SK-N-SH (cell line): Measurements from ENCODE around the gene SFT2D3. TPM values are rescaled to one million over a fixed set of nuclear protein-coding genes. Genes with fewer than 3 reads are reported as not detected.

ENCODE experiments used
- CTCF ChIA-PET: fragments of 300-600, 350-600 bp; formaldehyde crosslinking; extraction: SDS; loops from one replicate; lab custom pipeline; 2021; lab: Yijun Ruan, JAX
- POLR2A ChIA-PET: fragments of 350-600 bp; sonication (Branson Sonifier 250); formaldehyde crosslinking; extraction: SDS; loops from one replicate; lab custom pipeline; 2020; ENCODE audit warnings: antibody characterized with exemption, inconsistent platforms; lab: Yijun Ruan, JAX
- DNase-seq: peaks from one replicate; pipeline ENCODE4 v3.0.0; 2012
- H2AFZ ChIP-seq: fragments of 200-600 bp; sonication (generic); 2 replicates; pipeline ENCODE4 v1.8.1; 2016; ENCODE audit warnings: antibody characterized with exemption, mild to moderate bottlenecking, low read depth
- H3F3A ChIP-seq: fragments of 200-600 bp; sonication (generic); replicated peaks from 2 replicates; pipeline ENCODE3; 2016; ENCODE audit warnings: antibody characterized with exemption, mild to moderate bottlenecking; ENCODE audit not compliant: insufficient read depth
- H3K27ac ChIP-seq, 2 experiments: fragments of 200-500 bp in 1 of 2; fragments of 200-600 bp in 1 of 2; sonication (Bioruptor generic) in 1 of 2; sonication (generic), shearing (Covaris generic) in 1 of 2; 2 replicates each; pipeline versions ENCODE4 v1.5.1 to v1.6.1; 2014 to 2016; ENCODE audit warnings: low read depth in 2 of 2, inconsistent platforms in 1 of 2, low read length in 1 of 2, mild to moderate bottlenecking in 1 of 2, mixed read lengths in 1 of 2
- H3K27me3 ChIP-seq: fragments of 200-600 bp; sonication (generic), shearing (Covaris generic); 2 replicates; pipeline ENCODE4 v1.6.1; 2016; ENCODE audit warnings: mixed run types; ENCODE audit not compliant: insufficient read depth
- H3K36me3 ChIP-seq, 2 experiments: fragments of 200-500 bp in 1 of 2; fragments of 200-600 bp in 1 of 2; sonication (Bioruptor generic) in 1 of 2; sonication (generic) in 1 of 2; replicated peaks in 1 of 2; 2 replicates each; pipeline versions ENCODE3 to v1.5.1; 2014 to 2016; ENCODE audit warnings: low read length in 1 of 2, mild to moderate bottlenecking in 1 of 2; ENCODE audit not compliant: insufficient read depth in 2 of 2, control insufficient read depth in 1 of 2
- H3K4me1 ChIP-seq, 2 experiments: fragments of 200-500 bp in 1 of 2; fragments of 200-600 bp in 1 of 2; sonication (Bioruptor generic) in 1 of 2; sonication (generic), shearing (Covaris generic) in 1 of 2; 2 replicates each; pipeline versions ENCODE4 v1.5.1 to v1.6.1; 2014 to 2016; ENCODE audit warnings: low read depth in 1 of 2, low read length in 1 of 2, mixed run types in 1 of 2; ENCODE audit not compliant: insufficient read depth in 2 of 2, control insufficient read depth in 1 of 2
- H3K4me2 ChIP-seq: fragments of 200-600 bp; sonication (generic), shearing (Covaris generic); 2 replicates; pipeline ENCODE4 v1.6.1; 2017; ENCODE audit warnings: mixed run types
- H3K4me3 ChIP-seq, 2 experiments: fragments of 200-500 bp in 1 of 2; fragments of 200-600 bp in 1 of 2; sonication (Bioruptor generic) in 1 of 2; sonication (generic), shearing (Covaris generic) in 1 of 2; 2 replicates each; pipeline versions ENCODE4 v1.5.1 to v1.8.1; 2014 to 2016; ENCODE audit warnings: low read depth in 2 of 2, inconsistent platforms in 1 of 2, low read length in 1 of 2, mild to moderate bottlenecking in 1 of 2, mixed read lengths in 1 of 2, moderate library complexity in 1 of 2
- H3K79me2 ChIP-seq: fragments of 200-600 bp; sonication (generic); 2 replicates; pipeline ENCODE4 v1.8.1; 2017; ENCODE audit warnings: mild to moderate bottlenecking; ENCODE audit not compliant: insufficient read depth
- H3K9ac ChIP-seq: fragments of 200-600 bp; sonication (generic); 2 replicates; pipeline ENCODE4 v1.6.1; 2017; ENCODE audit warnings: mixed run types
- H3K9me2 ChIP-seq: fragments of 200-600 bp; sonication (generic); 2 replicates; pipeline ENCODE4 v1.6.1; 2017; ENCODE audit warnings: mixed run types
- H3K9me3 ChIP-seq: fragments of 200-600 bp; sonication (generic); 2 replicates; pipeline ENCODE4 v1.6.1; 2017; ENCODE audit warnings: mixed run types, mild to moderate bottlenecking, moderate library complexity
- H4K20me1 ChIP-seq: fragments of 200-600 bp; sonication (generic); 2 replicates; pipeline ENCODE4 v1.6.1; 2017; ENCODE audit warnings: mild to moderate bottlenecking, mixed run types; ENCODE audit not compliant: insufficient read depth
- EP300 ChIP-seq, 2 experiments: IDR thresholded peaks; 2 replicates each; pipeline versions ENCODE4 v1.4.0 to v1.6.1; 2012; ENCODE audit warnings: borderline replicate concordance in 1 of 2, low read depth in 1 of 2, low read length in 1 of 2
- FOXM1 ChIP-seq: IDR thresholded peaks from 2 replicates; pipeline ENCODE4 v1.4.0; 2012; ENCODE audit warnings: low read depth, mild to moderate bottlenecking
- JUND ChIP-seq: IDR thresholded peaks from 2 replicates; pipeline ENCODE4 v1.4.0; 2012
- MEF2A ChIP-seq: IDR thresholded peaks from 2 replicates; pipeline ENCODE4 v1.4.0; 2012; ENCODE audit warnings: low read depth, borderline replicate concordance
- NFIC ChIP-seq: IDR thresholded peaks from 2 replicates; pipeline ENCODE4 v1.4.0; 2012; ENCODE audit warnings: borderline replicate concordance
- RCOR1 ChIP-seq: fragments of 150-350 bp; IDR thresholded peaks from 2 replicates; pipeline ENCODE4 v1.6.1; 2017; ENCODE audit warnings: antibody characterized with exemption, low read length
- RFX5 ChIP-seq: IDR thresholded peaks from 2 replicates; pipeline ENCODE4 v1.6.1; 2012; ENCODE audit warnings: mild to moderate bottlenecking, improper control_type of control experiment, low read length
- RXRA ChIP-seq: IDR thresholded peaks from 2 replicates; pipeline ENCODE4 v1.4.0; 2012; ENCODE audit warnings: low read depth, mild to moderate bottlenecking, borderline replicate concordance
- SMC3 ChIP-seq: IDR thresholded peaks from 2 replicates; pipeline ENCODE4 v1.6.1; 2012; ENCODE audit warnings: low read depth, low read length, improper control_type of control experiment
- TAF1 ChIP-seq: IDR thresholded peaks from 2 replicates; pipeline ENCODE4 v1.6.1; 2012; ENCODE audit warnings: low read depth, mild to moderate bottlenecking, low read length, moderate library complexity, borderline replicate concordance
- TCF12 ChIP-seq: IDR thresholded peaks from 2 replicates; pipeline ENCODE4 v1.4.0; 2012
- TEAD4 ChIP-seq: IDR thresholded peaks from 2 replicates; pipeline ENCODE4 v1.4.0; 2012; ENCODE audit warnings: mild to moderate bottlenecking, borderline replicate concordance; ENCODE audit not compliant: insufficient read depth
- WGBS: methylation state at CpG from one replicate; pipeline ENCODE4 v1.1.6; 2017; ENCODE audit warnings: low lambda C conversion rate; 5-methylcytosine and 5-hydroxymethylcytosine counted together
- polyA plus RNA-seq, 3 experiments: library from polyadenylated mRNA; depleted of rRNA; stranded (reverse); fragments of >200 nt; gene quantifications; 2 replicates each; pipeline ENCODE4 v1.2.3, GENCODE V29; 2012
- TF ChIP-seq, protein P1 (sequence below): IDR thresholded peaks from 2 replicates; pipeline ENCODE4 v1.4.0; 2012; ENCODE audit warnings: low read depth
- TF ChIP-seq, protein P2 (sequence below): IDR thresholded peaks from 2 replicates; pipeline ENCODE4 v1.4.0; 2012; ENCODE audit warnings: low read depth, borderline replicate concordance
- TF ChIP-seq, protein P3 (sequence below): IDR thresholded peaks from 2 replicates; pipeline ENCODE4 v1.6.1; 2012; ENCODE audit warnings: mild to moderate bottlenecking, low read depth, low read length, moderate library complexity
- TF ChIP-seq, protein P4 (sequence below): fragments of 150-350 bp; IDR thresholded peaks from 2 replicates; pipeline ENCODE4 v1.6.1; 2017; ENCODE audit warnings: antibody characterized with exemption, low read length, low read depth, borderline replicate concordance
- TF ChIP-seq, protein P5 (sequence below): IDR thresholded peaks from 2 replicates; pipeline ENCODE4; 2012
- TF ChIP-seq, protein P6 (sequence below): fragments of 150-350 bp; IDR thresholded peaks from 2 replicates; pipeline ENCODE4 v1.6.1; 2016; ENCODE audit warnings: mild to moderate bottlenecking, low read depth, low read length

The SFT2D3 gene
- polyA plus RNA-seq, 1 of the 3 experiments (the other 2 are of a cell fraction): 3.2 TPM

DNA sequence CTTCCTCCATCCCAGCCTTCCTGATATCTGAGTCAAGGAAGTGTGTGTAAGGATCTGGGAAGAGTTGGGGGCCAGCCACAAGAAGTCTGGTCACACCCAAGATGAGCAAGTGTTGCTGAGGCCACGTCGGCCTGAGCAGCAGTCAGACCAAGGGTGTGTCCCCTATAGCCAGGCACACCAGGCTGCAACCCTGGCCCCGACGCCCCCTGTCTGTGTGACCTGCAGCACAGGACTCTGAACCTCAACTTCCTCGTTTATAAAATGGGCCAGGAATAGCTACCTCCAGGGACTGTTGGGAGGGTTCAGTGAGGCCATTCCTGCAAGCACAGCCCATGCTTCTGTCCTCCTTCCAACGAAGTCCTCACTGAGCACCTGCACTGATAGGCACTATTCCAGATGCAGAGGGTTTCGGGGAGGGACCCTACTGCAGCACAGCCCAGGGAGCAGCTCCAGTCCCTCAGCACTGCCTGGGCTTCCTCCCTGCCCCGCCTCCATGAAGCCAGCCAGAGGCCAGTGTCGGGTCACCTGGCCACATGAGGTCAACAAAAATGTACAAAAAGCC lies 39.3 kb upstream of the SFT2D3 start:
- H3K27me3 ChIP-seq: no peaks in the 10 kb centered on the region
- TF ChIP-seq MEF2A (no peak), SMC3 (no peak), FOXM1 (no peak), EP300 (IDR thresholded peaks at IDR 0.05; ENCODE audit: borderline replicate concordance in 1 of 2, low read depth in 1 of 2, low read length in 1 of 2) (no peak), RCOR1 (no peak), RXRA (no peak), TCF12 (no peak), RFX5 (no peak), JUND (no peak), NFIC (no peak), TEAD4 (no peak), TAF1 (no peak)
- TF ChIP-seq, protein P1, sequence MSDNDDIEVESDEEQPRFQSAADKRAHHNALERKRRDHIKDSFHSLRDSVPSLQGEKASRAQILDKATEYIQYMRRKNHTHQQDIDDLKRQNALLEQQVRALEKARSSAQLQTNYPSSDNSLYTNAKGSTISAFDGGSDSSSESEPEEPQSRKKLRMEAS: no peak
- TF ChIP-seq, protein P2, sequence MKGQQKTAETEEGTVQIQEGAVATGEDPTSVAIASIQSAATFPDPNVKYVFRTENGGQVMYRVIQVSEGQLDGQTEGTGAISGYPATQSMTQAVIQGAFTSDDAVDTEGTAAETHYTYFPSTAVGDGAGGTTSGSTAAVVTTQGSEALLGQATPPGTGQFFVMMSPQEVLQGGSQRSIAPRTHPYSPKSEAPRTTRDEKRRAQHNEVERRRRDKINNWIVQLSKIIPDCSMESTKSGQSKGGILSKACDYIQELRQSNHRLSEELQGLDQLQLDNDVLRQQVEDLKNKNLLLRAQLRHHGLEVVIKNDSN: no peak
- TF ChIP-seq, protein P3, sequence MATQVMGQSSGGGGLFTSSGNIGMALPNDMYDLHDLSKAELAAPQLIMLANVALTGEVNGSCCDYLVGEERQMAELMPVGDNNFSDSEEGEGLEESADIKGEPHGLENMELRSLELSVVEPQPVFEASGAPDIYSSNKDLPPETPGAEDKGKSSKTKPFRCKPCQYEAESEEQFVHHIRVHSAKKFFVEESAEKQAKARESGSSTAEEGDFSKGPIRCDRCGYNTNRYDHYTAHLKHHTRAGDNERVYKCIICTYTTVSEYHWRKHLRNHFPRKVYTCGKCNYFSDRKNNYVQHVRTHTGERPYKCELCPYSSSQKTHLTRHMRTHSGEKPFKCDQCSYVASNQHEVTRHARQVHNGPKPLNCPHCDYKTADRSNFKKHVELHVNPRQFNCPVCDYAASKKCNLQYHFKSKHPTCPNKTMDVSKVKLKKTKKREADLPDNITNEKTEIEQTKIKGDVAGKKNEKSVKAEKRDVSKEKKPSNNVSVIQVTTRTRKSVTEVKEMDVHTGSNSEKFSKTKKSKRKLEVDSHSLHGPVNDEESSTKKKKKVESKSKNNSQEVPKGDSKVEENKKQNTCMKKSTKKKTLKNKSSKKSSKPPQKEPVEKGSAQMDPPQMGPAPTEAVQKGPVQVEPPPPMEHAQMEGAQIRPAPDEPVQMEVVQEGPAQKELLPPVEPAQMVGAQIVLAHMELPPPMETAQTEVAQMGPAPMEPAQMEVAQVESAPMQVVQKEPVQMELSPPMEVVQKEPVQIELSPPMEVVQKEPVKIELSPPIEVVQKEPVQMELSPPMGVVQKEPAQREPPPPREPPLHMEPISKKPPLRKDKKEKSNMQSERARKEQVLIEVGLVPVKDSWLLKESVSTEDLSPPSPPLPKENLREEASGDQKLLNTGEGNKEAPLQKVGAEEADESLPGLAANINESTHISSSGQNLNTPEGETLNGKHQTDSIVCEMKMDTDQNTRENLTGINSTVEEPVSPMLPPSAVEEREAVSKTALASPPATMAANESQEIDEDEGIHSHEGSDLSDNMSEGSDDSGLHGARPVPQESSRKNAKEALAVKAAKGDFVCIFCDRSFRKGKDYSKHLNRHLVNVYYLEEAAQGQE: no peak
- TF ChIP-seq, protein P4, sequence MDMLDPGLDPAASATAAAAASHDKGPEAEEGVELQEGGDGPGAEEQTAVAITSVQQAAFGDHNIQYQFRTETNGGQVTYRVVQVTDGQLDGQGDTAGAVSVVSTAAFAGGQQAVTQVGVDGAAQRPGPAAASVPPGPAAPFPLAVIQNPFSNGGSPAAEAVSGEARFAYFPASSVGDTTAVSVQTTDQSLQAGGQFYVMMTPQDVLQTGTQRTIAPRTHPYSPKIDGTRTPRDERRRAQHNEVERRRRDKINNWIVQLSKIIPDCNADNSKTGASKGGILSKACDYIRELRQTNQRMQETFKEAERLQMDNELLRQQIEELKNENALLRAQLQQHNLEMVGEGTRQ: no peak
- TF ChIP-seq, protein P5, sequence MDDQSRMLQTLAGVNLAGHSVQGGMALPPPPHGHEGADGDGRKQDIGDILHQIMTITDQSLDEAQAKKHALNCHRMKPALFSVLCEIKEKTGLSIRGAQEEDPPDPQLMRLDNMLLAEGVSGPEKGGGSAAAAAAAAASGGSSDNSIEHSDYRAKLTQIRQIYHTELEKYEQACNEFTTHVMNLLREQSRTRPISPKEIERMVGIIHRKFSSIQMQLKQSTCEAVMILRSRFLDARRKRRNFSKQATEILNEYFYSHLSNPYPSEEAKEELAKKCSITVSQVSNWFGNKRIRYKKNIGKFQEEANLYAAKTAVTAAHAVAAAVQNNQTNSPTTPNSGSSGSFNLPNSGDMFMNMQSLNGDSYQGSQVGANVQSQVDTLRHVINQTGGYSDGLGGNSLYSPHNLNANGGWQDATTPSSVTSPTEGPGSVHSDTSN: no peak
- TF ChIP-seq, protein P6, sequence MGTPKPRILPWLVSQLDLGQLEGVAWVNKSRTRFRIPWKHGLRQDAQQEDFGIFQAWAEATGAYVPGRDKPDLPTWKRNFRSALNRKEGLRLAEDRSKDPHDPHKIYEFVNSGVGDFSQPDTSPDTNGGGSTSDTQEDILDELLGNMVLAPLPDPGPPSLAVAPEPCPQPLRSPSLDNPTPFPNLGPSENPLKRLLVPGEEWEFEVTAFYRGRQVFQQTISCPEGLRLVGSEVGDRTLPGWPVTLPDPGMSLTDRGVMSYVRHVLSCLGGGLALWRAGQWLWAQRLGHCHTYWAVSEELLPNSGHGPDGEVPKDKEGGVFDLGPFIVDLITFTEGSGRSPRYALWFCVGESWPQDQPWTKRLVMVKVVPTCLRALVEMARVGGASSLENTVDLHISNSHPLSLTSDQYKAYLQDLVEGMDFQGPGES: no peak
- DNase-seq: no peak
- no peaks in the 10 kb centered on the region for H4K20me1 ChIP-seq
- no peak overlapping the region for H3K9ac ChIP-seq
- H3K4me3 ChIP-seq: no peak overlapping the region
- no peaks in the 10 kb centered on the region for H3K79me2 ChIP-seq
- POLR2A ChIA-PET: interaction anchor here (1.5 to 1.8 kb wide), 2 partner anchors 9 to 13 kb away, joined by 6 read pairs; partner anchors contain the start of gene LIMS2
- no peak overlapping the region for H3K4me2 ChIP-seq
- WGBS: 40% methylated on average over 3 of the region's 9 CpGs
- H3K4me1 ChIP-seq: peaks cover 0 to 21% of the 10 kb centered on the region in 2 experiments; a peak in 1 of 4 replicates
- CTCF ChIA-PET: interaction anchor here (0.7 to 1.9 kb wide), 5 partner anchors 12 to 71 kb away, joined by 3 to 11 read pairs (median 4); partner anchors contain the start of gene LIMS2
- H3F3A ChIP-seq: no peaks in the 10 kb centered on the region
- peak overlapping the region in 1 of 2 experiments; percentile 16; a peak in 1 of 4 replicates for H3K27ac ChIP-seq
- H3K9me2 ChIP-seq: no peaks in the 10 kb centered on the region
- H3K9me3 ChIP-seq: no peaks in the 10 kb centered on the region
- no peak overlapping the region for H2AFZ ChIP-seq
- no peaks in the 10 kb centered on the region for H3K36me3 ChIP-seq
